KG1 (cell line): ENCODE results near the gene IGFN1.

Experiments
- DNase-seq: peaks from one replicate; lab custom pipeline; 2025; lab: John Stamatoyannopoulos, UW

Gene IGFN1

GRCh38 chr1:201185123-201185453 is 5.5 kb upstream of the IGFN1 start:
- DNase-seq = no peak

DNA sequence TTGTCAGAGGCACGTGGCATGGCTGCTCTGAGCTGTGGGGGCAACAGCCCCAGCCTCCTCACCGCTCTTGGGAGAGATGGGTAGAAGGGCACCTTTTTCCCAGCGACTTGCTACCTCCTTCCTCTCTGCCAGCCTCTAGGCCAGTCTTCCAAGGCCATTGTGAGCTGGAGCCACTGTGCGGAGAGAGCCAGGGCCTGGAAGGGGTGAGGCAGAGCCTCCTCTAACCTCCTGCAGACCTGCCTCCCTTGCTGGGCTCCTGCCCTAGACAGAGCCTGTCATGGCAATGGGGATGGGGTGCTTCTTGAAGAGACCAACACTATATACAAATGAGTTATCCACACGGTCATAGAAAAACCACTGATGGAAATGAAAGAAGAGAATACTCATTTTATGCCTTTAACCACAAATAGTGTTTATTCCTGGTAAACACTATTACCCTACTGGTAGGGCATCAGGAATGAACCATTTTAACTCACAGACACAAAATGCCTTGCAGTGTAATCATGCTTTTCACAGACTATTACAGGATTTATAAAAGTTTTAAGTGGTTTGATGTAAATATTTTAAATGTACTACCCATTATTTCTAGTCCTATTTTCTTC is 5.0 kb upstream of the IGFN1 start:
- DNase-seq = no peak

GRCh38 chr1:201186192-201186591 is 4.4 kb upstream of the IGFN1 start:
- DNase-seq = no peak

DNA sequence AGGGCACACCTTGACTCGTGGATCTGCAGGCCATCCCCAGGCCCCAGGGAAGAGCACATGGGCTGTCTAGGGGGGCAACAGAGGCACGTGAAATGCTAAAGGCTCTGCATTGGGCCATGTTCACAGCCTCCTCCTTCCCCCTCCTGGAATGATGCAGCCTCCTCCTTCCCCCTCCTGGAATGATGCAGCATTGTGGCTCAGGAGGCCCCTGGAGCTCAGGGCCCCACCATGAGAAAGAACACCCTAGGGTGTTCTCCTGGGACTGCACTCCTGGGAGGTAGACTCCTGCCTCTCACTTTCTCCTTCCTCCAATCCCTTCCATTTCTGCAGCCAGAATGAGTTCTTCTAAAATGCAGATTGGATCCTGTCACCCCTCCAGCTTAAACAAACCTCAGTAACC is 1.5 kb upstream of the IGFN1 start:
- no peak for DNase-seq

DNA sequence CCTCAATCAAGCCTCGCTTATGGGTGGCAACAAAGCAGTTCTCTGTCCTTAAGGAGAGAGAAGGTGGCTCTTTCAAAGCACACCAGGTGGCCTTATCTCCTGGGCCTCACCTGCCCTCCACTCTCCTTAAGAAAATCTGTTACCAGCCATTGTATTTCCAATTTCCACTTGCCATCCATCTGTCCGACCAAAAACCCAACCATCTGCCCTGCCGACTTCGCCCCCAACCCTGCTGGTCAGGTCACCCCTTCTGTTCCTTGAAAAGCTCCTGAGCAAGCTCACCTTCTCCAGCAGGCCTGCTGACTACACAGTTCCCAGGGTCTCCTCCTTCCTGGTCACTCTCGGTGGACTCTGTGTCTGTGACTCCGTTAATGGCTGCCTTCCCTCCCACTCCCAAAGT is 619 bp upstream of the IGFN1 start:
- DNase-seq = no peak

GRCh38 chr1:201191653-201192260 is 1.1 kb downstream of the IGFN1 start:
- DNase-seq = no peak

- DNase-seq = no peak
Measured at GRCh38 chr1:201192261-201192788, 1.7 kb downstream of the IGFN1 start.

GRCh38 chr1:201194046-201194445 is 3.4 kb downstream of the IGFN1 start:
- no peak for DNase-seq

GRCh38 chr1:201198598-201198997 is 8.0 kb downstream of the IGFN1 start:
- no peak for DNase-seq

DNA sequence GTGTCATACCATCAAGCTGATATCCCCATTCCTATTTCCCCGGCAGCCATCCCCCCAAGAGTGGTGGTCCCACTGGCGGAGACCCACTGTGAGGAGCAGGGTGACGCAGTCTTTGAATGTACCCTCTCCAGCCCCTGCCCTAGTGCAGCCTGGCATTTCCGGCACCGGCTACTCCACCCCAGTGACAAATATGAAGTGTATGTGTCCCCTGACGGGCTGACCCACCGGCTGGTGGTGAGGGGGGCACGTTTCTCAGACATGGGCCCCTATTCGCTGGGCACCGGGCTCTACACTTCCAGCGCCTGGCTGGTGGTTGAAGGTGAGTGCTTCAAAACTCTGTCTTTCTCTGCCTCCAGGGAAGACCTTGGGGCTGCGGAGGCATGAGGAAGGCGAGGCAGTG is 14.4 kb downstream of the IGFN1 start:
- DNase-seq = no peak

DNA sequence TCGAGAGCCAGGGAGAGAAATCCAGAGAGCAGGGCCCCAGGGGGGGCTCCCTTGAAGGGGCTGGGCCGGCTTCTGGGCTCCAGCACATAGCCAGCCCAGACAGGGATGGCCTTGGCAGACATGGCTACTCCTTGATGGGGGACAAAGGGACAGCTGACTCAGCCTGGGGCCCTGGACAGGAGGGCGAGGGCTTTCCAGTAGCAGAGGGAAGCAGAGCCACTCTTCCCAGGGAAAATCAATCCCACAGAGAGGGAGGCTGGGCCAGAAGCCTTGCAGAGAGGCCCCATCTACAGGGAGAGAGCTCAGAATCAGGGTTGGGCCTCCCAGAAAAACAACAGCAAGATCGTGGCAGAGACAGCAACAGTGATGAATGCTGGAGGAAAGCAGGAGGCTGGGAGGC is 15.6 kb downstream of the IGFN1 start:
- DNase-seq = no peak

DNA sequence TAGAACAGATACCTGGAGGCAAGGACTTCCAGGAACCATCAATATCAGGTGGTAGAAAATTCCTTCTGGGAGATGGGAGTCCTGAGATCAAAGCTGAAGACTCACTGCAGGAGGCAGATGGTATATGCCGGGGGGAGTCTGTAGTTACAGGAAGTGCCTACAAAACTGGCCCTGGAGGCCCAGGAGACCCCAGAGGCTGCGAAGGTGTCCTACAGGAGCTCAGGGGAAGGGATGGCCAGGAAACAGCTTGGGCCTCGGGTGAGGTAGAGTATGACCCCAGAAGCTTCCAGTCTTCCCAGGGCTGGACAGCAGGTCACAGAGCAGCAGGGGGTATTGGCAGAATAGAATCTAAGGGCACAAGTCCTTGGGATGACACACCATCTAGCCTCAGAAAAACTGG is 16.4 kb downstream of the IGFN1 start:
- no peak for DNase-seq

DNA sequence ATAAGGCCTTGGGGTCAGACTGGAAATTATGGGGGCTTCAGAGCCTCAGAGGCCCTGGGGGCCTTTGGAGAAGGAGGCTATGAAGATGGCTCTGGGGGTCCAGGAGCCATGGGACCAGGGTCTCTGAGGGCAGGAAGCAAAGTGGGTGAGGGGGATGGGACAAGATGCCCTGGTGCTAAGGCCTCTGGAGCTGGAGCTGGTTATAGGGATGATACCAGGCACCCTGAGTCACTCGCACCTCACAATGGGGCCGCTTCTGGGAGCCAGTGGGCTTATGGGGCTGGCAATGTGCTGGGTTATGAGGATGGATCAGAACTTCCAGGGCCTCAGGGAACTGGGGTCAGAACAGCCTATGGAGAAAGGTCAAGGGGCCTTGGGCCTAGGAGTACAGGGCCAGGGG is 17.6 kb downstream of the IGFN1 start:
- no peak for DNase-seq

DNA sequence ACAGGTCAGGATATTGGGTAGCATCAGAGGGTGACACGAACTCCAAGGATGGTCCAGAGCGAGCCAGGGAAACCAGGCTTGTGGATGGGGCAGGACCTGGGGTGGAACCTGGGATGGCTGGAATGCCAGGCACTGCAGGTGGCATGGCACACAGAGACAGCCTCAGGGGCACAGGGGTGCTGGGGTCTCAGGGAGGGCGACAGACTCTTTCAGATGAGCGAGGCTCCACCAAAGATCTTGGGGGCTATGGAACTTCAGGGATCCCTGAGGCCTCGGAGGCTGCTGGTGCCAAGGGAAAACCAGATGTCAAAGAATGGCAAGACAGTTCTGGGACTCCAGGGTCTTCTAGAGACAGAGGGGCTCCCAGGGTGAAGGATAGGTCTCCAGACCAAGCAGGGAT is 21.4 kb downstream of the IGFN1 start:
- no peak for DNase-seq

GRCh38 chr1:201212461-201213055 is 21.9 kb downstream of the IGFN1 start:
- DNase-seq = no peak

DNA sequence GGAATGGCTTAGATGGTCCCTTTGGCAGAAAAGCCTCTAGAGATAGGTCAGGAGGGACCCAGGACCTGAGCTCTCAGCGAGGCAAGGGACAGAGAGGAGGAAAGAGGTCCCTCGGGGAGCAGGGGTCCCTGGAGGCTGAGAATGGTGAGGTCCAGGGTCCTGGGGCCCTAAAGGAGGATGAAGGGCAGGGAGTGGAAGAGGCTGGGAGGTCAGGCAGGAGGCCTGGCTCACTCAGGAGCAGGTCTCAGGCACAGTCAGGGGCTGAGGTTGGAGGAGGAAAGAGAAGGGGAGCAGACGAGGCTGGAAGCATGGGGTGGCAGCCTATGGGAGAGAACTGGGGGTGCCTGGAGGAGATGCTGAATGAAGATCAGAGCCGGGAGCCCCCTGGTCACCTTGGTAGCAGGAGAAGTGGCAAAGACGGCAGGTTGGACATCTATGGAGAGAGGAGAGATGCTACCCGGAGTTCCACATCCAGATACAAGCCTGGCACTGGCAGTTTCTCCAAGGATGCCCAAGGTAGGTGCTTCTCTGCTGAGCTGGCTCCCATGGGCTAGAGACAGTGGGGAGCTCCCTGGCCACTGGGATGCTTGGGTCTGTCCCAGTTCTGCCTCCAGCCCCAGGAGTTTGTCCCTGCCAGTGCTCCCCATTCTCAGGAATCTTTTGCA is 22.6 kb downstream of the IGFN1 start:
- no peak for DNase-seq

DNA sequence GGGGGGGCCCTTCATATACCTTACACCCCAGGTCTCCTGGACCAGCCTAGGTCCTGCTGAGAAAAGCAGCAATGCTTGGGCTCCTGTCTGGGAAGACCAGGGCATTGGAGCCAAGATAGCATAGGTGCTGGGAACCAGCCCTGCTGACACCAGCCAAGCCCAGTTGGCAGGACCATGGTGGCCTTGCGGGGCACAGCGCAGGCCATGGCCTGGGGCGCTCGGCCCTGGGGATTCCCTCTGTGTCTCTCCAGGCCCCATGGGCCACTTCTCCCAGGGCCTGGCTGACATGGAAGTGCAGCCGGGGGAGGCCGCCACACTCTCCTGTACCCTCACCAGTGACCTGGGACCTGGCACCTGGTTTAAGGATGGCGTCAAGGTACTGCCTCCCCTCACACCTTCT is 23.3 kb downstream of the IGFN1 start:
- no peak for DNase-seq

- no peak for DNase-seq
Measured at GRCh38 chr1:201214461-201214860, 23.8 kb downstream of the IGFN1 start.

- DNase-seq = no peak
Measured at GRCh38 chr1:201214886-201215285, 24.3 kb downstream of the IGFN1 start.

DNA sequence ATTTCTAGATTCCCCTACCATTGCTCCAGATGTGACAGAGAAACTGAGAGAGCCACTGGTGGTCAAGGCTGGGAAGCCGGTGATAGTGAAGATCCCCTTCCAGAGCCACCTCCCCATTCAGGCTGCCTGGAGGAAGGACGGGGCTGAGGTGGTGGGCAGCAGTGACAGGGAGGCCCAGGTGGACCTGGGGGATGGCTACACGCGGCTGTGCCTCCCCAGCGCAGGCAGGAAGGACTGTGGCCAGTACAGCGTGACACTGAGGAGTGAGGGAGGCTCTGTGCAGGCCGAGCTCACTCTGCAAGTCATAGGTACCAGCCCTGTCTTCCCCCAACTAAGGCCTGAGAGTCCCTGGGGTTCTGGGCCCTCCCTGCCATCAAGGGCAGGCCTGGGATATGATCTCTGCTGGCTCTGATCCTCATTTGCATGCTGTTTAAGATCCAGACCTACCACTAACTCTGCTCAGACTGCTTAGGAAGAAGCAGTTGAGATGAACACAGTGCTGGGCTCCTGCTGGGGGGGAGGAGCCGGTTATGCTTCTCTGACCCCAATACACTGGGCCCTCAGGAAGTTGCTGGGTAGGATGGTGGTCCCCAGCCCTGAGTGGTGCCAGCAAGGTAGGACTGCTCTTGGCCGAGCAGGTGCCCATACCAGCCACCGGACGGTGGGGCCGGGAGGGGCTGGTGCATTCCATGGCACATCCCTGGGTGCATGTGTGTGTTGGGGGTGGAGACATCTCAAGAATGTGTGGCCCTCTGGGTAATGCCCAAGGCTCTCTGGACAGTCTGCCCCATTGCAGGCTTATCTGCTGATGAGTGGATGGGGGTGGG is 25.1 kb downstream of the IGFN1 start:
- DNase-seq = no peak

- DNase-seq = no peak
Measured at GRCh38 chr1:201216395-201217085, 25.9 kb downstream of the IGFN1 start.

- no peak for DNase-seq
Measured at GRCh38 chr1:201217146-201217545, 26.5 kb downstream of the IGFN1 start.
